ENCODE data around the gene KCNF1. TPM values are rescaled to one million over a fixed set of nuclear protein-coding genes. Genes with fewer than 3 reads are reported as not detected.

KCNF1 gene
- total and polyA plus RNA-seq, 4 donors, result 0.09 TPM; not detected in 3

GRCh38 chr2:10863837-10864236 lies 47.9 kb upstream of the KCNF1 start:
- WGBS, result 65% methylated on average over 8 of the region's 8 CpGs

More at GRCh38 chr2:10863837-10864236, 47.9 kb upstream of the KCNF1 start:
- TF ChIP-seq SP1 (IDR thresholded peaks at IDR 0.05), result no peak
- no peak for TF ChIP-seq HNF4G (IDR thresholded peaks at IDR 0.05)
- TF ChIP-seq REST (IDR thresholded peaks at IDR 0.05), result no peak
- no peak for TF ChIP-seq FOXA2 (IDR thresholded peaks at IDR 0.05)
- TF ChIP-seq ZBTB33 (IDR thresholded peaks at IDR 0.05), result no peak
- TF ChIP-seq NR2F2 (IDR thresholded peaks at IDR 0.05), result no peak
- TF ChIP-seq YY1 (IDR thresholded peaks at IDR 0.05), result no peak
- no peak for TF ChIP-seq FOXA1 (IDR thresholded peaks at IDR 0.05)
- TF ChIP-seq EGR1 (IDR thresholded peaks at IDR 0.05; ENCODE audit: low read depth in 2 of 2), result no peak
- TF ChIP-seq CTCF (IDR thresholded peaks at IDR 0.05; ENCODE audit: low read depth, low read length, missing input control), result no peak
- TF ChIP-seq JUND (IDR thresholded peaks at IDR 0.05), result no peak
- TF ChIP-seq RXRA (IDR thresholded peaks at IDR 0.05), result no peak
- no peak for TF ChIP-seq GABPA (IDR thresholded peaks at IDR 0.05 in 1 of 2, conservative IDR thresholded peaks at IDR 0.05 in 1 of 2)
- TF ChIP-seq ATF3 (IDR thresholded peaks at IDR 0.05), result no peak
- TF ChIP-seq MAX (IDR thresholded peaks at IDR 0.05), result no peak
- no peak for TF ChIP-seq RAD21 (IDR thresholded peaks at IDR 0.05)
- no peak for TF ChIP-seq HNF4A (conservative IDR thresholded peaks at IDR 0.05)
- no peak for TF ChIP-seq TAF1 (conservative IDR thresholded peaks at IDR 0.05)
- no peaks in the 10 kb centered on the region for H3K9me3 ChIP-seq (ENCODE audit: control insufficient read depth in 4 of 4, low read length in 3 of 4)
- H3K4me3 ChIP-seq (ENCODE audit: low read depth in 1 of 3, low read length in 3 of 3), result no peak overlapping the region
- peaks cover 0 to 2% (median 0%) of the 10 kb centered on the region in 4 donors for H3K27me3 ChIP-seq (ENCODE audit: control insufficient read depth in 4 of 4, insufficient read depth in 4 of 4, low read length in 3 of 4)
- no peak for DNase-seq (ENCODE audit: low spot score)
- H3K36me3 ChIP-seq (ENCODE audit: control insufficient read depth in 4 of 4, insufficient read depth in 3 of 4, low read depth in 1 of 4, low read length in 3 of 4), result no peaks in the 10 kb centered on the region
- H3K4me1 ChIP-seq (ENCODE audit: control insufficient read depth in 4 of 4, insufficient read depth in 4 of 4, low read length in 3 of 4), result no peaks in the 10 kb centered on the region
- no peak overlapping the region for H3K9ac ChIP-seq (ENCODE audit: low read depth in 1 of 2, low read length in 2 of 2)
- H3K27ac ChIP-seq (ENCODE audit: low read depth in 1 of 2, low read length in 2 of 2), result no peak overlapping the region
